Activated CD8-positive, alpha-beta memory T cell treated with anti-CD3 and anti-CD28 coated beads for 4 hours (primary cell): ENCODE measurements around the gene CAPNS1.
"Not testable (repeated sequence)": the region's sequence is repeated elsewhere in the genome, so short reads cannot be mapped to it uniquely, and the experiment has no call there.

Source experiments
- DNase-seq, 2 donors: peaks; one replicate each; pipeline ENCODE4 v3.0.0-alpha.2; 2020; ENCODE audit warnings: low read depth in 2 of 2

Gene CAPNS1

GRCh38 chr19:36150586-36150985, 10.7 kb downstream of the CAPNS1 start:
- no peak for DNase-seq

- DNase-seq: no peak
Measured at GRCh38 chr19:36151144-36152018, 11.5 kb downstream of the CAPNS1 start.

GRCh38 chr19:36152019-36152351, 12.1 kb downstream of the CAPNS1 start:
- no peak for DNase-seq

GRCh38 chr19:36152352-36153091, 12.7 kb downstream of the CAPNS1 start, which contains the start of gene COX7A1:
TSS of gene COX7A1 (minus strand) at chr19:36152447. CDS start at chr19:36152407, 40 bp downstream.
- no peak for DNase-seq

- DNase-seq: no peak
Measured at GRCh38 chr19:36153126-36153525, 13.3 kb downstream of the CAPNS1 start.

DNA sequence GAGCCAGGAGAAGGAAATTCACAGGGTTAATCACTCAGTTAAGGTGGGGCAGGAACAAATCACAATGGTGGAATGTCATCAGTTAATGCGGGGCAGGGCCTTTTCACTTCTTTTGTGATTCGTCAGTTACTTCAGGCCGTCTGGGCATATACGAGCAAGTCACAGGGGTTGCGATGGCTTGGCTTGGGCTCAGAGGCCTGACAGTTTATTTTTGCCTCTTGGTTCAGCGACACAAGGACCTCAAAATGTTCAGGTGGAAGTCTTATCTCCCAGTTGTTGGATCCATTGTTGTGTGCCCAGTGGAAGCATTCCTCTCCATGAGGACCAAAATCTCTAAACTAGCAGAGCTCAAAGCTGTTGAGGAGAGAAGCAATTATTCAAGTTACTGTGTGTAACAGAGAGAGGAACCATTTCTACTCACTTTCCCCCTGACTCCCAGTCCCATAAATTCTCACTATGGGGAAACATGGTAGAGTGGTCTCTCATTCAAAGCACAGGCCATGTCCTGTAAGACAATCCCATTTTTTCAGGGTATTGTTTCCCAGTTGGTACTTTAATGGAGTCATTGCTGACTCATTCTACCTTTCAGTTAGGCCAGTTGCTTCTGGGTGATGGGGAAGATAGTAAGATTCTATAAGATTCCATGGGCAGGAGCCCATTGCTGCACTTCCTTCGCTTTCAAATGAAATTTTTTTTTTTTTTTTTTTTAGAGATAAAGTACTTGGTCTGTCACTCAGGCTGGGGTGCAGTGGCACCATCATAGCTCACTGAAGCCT, 21.1 kb downstream of the CAPNS1 start:
- DNase-seq: no peak

- DNase-seq: no peak
Measured at GRCh38 chr19:36163813-36164212, 23.9 kb downstream of the CAPNS1 start.

GRCh38 chr19:36169084-36169760, 29.4 kb downstream of the CAPNS1 start:
- DNase-seq: no peak

DNA sequence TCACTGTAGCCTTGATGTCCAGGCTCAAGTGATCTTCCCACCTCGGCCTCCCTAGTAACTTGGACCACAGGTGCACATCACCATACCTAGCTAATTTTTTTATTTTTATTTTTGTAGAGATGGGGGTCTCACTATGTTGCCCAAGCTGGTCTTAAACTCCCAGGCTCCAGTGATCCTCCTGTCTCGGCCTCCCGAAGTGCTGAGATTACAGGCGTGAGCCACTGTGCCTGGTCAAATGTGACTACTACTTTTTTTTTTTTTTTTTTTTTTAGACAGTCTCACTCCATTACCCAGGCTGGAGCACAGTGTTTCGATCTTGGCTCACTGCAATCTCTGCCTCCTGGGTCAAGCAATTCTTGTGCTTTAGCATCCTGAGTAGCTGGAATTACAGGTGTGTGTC, 33.0 kb downstream of the CAPNS1 start:
- no peak for DNase-seq

- not testable (repeated sequence) for DNase-seq
Measured at GRCh38 chr19:36173846-36174245, 34.0 kb downstream of the CAPNS1 start.

- DNase-seq: not testable (repeated sequence)
Measured at GRCh38 chr19:36179077-36179476, 39.2 kb downstream of the CAPNS1 start.

DNA sequence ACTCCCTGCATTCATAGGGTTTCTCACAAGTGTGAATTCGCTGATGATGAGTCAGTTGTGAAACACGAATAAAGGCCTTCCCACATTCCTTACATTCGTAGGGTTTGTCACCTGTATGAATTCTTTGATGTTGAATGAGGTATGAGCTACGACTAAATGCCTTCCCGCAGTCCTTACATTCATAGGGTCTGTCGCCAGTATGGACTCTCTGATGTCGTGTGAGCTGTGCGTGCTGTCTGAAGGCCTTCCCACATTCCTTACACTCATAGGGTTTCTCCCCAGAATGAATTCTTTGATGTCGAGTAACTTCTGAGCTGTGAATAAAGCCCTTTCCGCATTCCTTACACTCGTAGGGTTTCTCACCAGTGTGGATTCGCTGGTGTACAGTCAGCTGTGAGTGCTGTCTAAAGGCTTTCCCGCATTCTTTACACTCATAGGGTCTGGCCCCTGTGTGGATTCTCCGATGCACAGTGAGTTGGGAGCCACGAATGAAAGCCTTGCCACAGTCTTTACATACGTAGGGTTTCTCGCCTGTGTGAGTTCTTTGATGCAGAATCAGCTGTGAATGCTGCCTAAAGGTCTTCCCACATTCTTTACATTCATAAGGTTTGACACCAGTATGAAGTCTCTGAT, 42.9 kb downstream of the CAPNS1 start:
- no peak for DNase-seq

DNA sequence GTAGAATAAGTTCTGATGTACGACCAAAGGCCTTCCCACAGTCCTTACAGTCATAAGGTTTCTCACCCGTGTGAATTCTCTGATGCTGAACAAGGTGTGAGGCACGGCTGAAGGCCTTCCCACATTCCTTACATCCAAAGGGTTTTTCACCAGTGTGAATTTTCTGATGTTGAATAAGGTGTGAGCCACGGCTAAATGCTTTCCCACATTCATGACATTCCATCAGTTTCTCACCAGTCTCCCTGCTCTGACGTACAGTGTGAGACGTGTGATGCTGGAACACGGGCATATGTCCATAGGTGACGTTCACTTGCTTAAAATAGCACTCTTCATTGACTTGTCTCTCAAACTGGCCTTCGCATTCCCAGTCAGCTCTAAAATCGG, 43.4 kb downstream of the CAPNS1 start:
- DNase-seq: no peak

DNA sequence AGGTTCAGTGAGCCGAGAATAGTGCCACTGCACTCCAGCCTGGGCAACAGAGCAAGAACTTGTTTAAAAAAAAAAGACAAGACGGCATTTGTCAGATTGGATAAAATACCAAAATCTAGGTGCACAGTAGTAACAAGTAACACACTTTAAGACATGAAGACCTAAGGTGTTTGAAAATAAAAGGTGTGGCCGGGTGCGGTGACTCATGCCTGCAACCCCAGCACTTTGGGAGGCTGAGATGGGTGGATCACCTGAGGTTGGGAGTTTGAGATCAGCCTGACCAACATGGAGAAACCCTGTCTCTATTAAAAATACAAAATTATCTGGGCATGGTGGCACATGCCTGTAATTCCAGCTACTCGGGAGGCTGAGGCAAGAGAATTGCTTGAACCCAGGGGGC, 46.9 kb downstream of the CAPNS1 start:
- not testable (repeated sequence) for DNase-seq

DNA sequence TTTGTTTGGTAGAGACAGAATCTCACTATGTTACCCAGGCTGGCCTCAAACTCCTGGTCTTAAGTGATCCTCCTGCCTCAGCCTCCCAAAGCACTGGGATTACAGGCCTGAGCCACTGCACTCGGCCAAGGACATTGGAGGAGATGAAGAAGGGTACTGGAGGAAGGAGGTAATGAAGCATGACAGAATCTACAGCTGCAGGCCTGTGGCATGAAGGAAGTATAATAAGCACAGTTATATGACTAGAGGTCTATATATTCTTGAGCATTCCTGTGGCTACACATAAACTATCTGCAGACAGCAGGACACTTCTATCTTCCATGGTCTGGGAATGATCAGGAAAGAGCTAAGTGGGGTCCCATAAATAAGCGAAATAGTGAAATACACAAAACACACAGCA, 56.4 kb downstream of the CAPNS1 start:
- DNase-seq: no peak

- no peak for DNase-seq
Measured at GRCh38 chr19:36198119-36198518, 58.3 kb downstream of the CAPNS1 start.
